Natural killer cell (primary cell): ENCODE data around the gene NDUFS1. TPM values are rescaled to one million over a fixed set of nuclear protein-coding genes. Genes with fewer than 3 reads are reported as not detected.

Experiments used
- ATAC-seq, 3 donors: fragments of 150-1000 bp in 2 of 3; fragments of 200-7000 bp in 1 of 3; cut with Tn5 transposase; 1 replicate in 1 of 3; 2 replicates in 2 of 3; pipeline ENCODE4 v1.10.0; 2021; ENCODE audit warnings: mild to moderate bottlenecking in 2 of 3, moderate library complexity in 2 of 3
- DNase-seq, 2 donors: peaks; one replicate each; pipeline versions ENCODE4 v3.0.0 to v3.0.0-alpha.2; 2013 to 2021; ENCODE audit warnings: mixed read lengths in 1 of 2
- H3K27ac ChIP-seq: one replicate; pipeline ENCODE4 v1.5.1; 2013; ENCODE audit warnings: mild to moderate bottlenecking, low read length
- H3K27me3 ChIP-seq: one replicate; pipeline ENCODE4 v1.6.1; 2013; ENCODE audit warnings: low read length; ENCODE audit not compliant: control insufficient read depth, insufficient read depth
- H3K36me3 ChIP-seq: one replicate; pipeline ENCODE4 v1.6.1; 2013; ENCODE audit warnings: low read length; ENCODE audit not compliant: control insufficient read depth, insufficient read depth
- H3K4me1 ChIP-seq: one replicate; pipeline ENCODE4 v1.6.1; 2013; ENCODE audit warnings: low read length; ENCODE audit not compliant: control insufficient read depth, insufficient read depth
- H3K4me3 ChIP-seq: one replicate; pipeline ENCODE4 v1.5.1; 2013; ENCODE audit warnings: low read length
- H3K9me3 ChIP-seq: one replicate; pipeline ENCODE4 v1.6.1; 2013; ENCODE audit warnings: low read length; ENCODE audit not compliant: control insufficient read depth, insufficient read depth
- H3K27ac Mint-ChIP-seq, 2 donors: one replicate each; pipeline ENCODE4 v1.8.0; 2022; ENCODE audit warnings: mild to moderate bottlenecking in 2 of 2, mixed read lengths in 2 of 2, moderate library complexity in 1 of 2
- H3K27me3 Mint-ChIP-seq, 2 donors: one replicate each; pipeline ENCODE4 v1.8.0; 2022; ENCODE audit warnings: low read depth in 2 of 2, mixed read lengths in 2 of 2
- H3K36me3 Mint-ChIP-seq: one replicate; pipeline ENCODE4 v1.8.0; 2022; ENCODE audit warnings: mixed read lengths
- H3K4me1 Mint-ChIP-seq, 2 donors: one replicate each; pipeline ENCODE4 v1.8.0; 2022; ENCODE audit warnings: mixed read lengths in 2 of 2
- H3K4me3 Mint-ChIP-seq: one replicate; pipeline ENCODE4 v1.8.0; 2022; ENCODE audit warnings: mild to moderate bottlenecking, moderate library complexity, mixed read lengths
- H3K9me3 Mint-ChIP-seq, 2 donors: one replicate each; pipeline ENCODE4 v1.8.0; 2022; ENCODE audit warnings: mixed read lengths in 2 of 2
- WGBS: methylation state at CpG from one replicate; pipeline ENCODE4 v1.1.7; 2013; ENCODE audit warnings: missing lambda C conversion rate; ENCODE audit not compliant: insufficient coverage; 5-methylcytosine and 5-hydroxymethylcytosine counted together
- intact Hi-C: fragments of 100-400 bp; cut with micrococcal nuclease; formaldehyde crosslinking; loops from one replicate; pipeline ENCODE4 v1.14.2; 2022
- total RNA-seq, 4 donors: library from RNA; stranded (reverse); fragments of 120-200 nt in 1 of 4; gene quantifications; one replicate each; pipeline versions ENCODE4 v1.2.3 to v1.2.4, GENCODE V29; 2013 to 2022
- TF ChIP-seq, protein P1 (sequence below): fragments of 200-600 bp; IDR thresholded peaks from one replicate; pipeline ENCODE4 v1.8.0; 2022; ENCODE audit warnings: antibody characterized with exemption

Gene NDUFS1
- total RNA-seq, 3 donors from 2014 or later (not counting 1 experiment from before 2014, with no cell fraction given) = 44.0 to 47.8 (median 45.9) TPM

DNA sequence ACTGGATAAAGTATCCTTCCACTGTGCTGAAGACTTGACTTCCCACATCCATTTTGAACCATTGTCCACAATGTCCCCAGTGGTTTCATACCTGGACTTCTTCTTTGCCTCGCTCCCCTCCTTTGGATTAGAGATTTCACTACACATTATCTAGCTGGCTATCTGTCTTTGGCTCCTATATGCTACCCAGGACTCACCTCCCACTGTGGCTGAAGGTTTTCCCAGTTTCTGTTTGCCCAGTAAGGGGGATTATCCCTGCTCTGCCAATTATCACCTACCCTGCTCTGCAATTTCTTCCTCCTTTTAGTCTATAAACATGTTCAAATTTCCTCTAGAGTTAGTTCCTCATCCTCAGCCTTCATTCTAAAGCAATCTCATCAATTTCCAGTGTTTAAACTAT, 9.1 kb downstream of the NDUFS1 start:
- no peak overlapping the region for H3K27ac ChIP-seq
- 94% methylated on average over 1 of the region's 1 CpG for WGBS
- intact Hi-C loops = no loop called here
- no peak overlapping the region for H3K27ac Mint-ChIP-seq
- DNase-seq (no peak), ATAC-seq (no peak)
- H3K4me1 ChIP-seq = no peaks in the 10 kb centered on the region
- peaks cover 64% of the 10 kb centered on the region for H3K36me3 ChIP-seq
- H3K9me3 ChIP-seq = no peaks in the 10 kb centered on the region
- TF ChIP-seq, protein P1, sequence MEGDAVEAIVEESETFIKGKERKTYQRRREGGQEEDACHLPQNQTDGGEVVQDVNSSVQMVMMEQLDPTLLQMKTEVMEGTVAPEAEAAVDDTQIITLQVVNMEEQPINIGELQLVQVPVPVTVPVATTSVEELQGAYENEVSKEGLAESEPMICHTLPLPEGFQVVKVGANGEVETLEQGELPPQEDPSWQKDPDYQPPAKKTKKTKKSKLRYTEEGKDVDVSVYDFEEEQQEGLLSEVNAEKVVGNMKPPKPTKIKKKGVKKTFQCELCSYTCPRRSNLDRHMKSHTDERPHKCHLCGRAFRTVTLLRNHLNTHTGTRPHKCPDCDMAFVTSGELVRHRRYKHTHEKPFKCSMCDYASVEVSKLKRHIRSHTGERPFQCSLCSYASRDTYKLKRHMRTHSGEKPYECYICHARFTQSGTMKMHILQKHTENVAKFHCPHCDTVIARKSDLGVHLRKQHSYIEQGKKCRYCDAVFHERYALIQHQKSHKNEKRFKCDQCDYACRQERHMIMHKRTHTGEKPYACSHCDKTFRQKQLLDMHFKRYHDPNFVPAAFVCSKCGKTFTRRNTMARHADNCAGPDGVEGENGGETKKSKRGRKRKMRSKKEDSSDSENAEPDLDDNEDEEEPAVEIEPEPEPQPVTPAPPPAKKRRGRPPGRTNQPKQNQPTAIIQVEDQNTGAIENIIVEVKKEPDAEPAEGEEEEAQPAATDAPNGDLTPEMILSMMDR = no peak
- H3K4me3 Mint-ChIP-seq = no peak overlapping the region
- peaks cover 14 to 15% of the 10 kb centered on the region in 2 donors for H3K4me1 Mint-ChIP-seq
- no peaks in the 10 kb centered on the region for H3K27me3 ChIP-seq
- no peaks in the 10 kb centered on the region for H3K9me3 Mint-ChIP-seq
- no peaks in the 10 kb centered on the region for H3K27me3 Mint-ChIP-seq
- no peak overlapping the region for H3K4me3 ChIP-seq
- H3K36me3 Mint-ChIP-seq = peaks cover 37% of the 10 kb centered on the region

DNA sequence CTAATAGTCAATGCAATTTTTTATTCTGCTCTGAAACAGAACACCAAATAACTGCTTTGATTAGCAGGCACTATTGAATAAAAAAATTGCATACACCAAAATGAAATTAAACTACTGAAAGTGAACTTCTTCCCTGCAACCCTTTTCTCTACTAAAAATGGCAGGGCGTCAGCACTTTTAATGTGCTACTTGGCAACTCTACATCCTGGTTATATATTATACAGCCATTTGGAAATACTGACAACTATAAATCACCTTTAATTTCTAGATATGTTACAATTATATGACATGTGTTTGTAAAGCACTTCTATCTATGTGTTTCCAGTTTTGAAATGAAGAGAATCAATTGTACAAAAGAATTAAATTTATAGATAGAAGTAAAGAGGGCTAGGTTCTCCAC, 9.9 kb downstream of the NDUFS1 start:
- Mint-ChIP-seq H3K9me3 (no peaks in the 10 kb centered on the region), H3K27me3 (no peaks in the 10 kb centered on the region), H3K4me3 (no peak overlapping the region), H3K4me1 (peaks cover 14% of the 10 kb centered on the region in 2 donors), H3K27ac (no peak overlapping the region), H3K36me3 (peaks cover 37% of the 10 kb centered on the region)
- intact Hi-C loops = no loop called here
- H3K27ac ChIP-seq = no peak overlapping the region
- H3K4me1 ChIP-seq = no peaks in the 10 kb centered on the region
- H3K9me3 ChIP-seq = no peaks in the 10 kb centered on the region
- no peaks in the 10 kb centered on the region for H3K27me3 ChIP-seq
- H3K4me3 ChIP-seq = no peak overlapping the region
- WGBS = 86% methylated on average over 1 of the region's 1 CpG
- peaks cover 71% of the 10 kb centered on the region for H3K36me3 ChIP-seq
- DNase-seq (no peak), ATAC-seq (no peak)
- TF ChIP-seq, protein P1 = no peak

GRCh38 chr2:206145665-206146064, 13.6 kb downstream of the NDUFS1 start:
- H3K27ac ChIP-seq = no peak overlapping the region
- no peak overlapping the region for H3K27ac Mint-ChIP-seq

GRCh38 chr2:206144383-206144782, 14.9 kb downstream of the NDUFS1 start:
- 100% methylated on average over 1 of the region's 2 CpGs for WGBS
- TF ChIP-seq, protein P1 = no peak
- peaks cover 86% of the 10 kb centered on the region for H3K36me3 ChIP-seq
- H3K4me1 Mint-ChIP-seq = no peaks in the 10 kb centered on the region
- no peaks in the 10 kb centered on the region for H3K9me3 ChIP-seq
- H3K27ac Mint-ChIP-seq = no peak overlapping the region
- H3K27me3 Mint-ChIP-seq = no peaks in the 10 kb centered on the region
- H3K27ac ChIP-seq = no peak overlapping the region
- peaks cover 24% of the 10 kb centered on the region for H3K36me3 Mint-ChIP-seq
- H3K4me1 ChIP-seq = no peaks in the 10 kb centered on the region
- ATAC-seq (no peak), DNase-seq (no peak)
- no peaks in the 10 kb centered on the region for H3K27me3 ChIP-seq
- no peak overlapping the region for H3K4me3 Mint-ChIP-seq
- intact Hi-C loops = no loop called here
- H3K9me3 Mint-ChIP-seq = no peaks in the 10 kb centered on the region
- no peak overlapping the region for H3K4me3 ChIP-seq

More at GRCh38 chr2:206145665-206146064, 13.6 kb downstream of the NDUFS1 start:
- DNase-seq (no peak), ATAC-seq (no peak)
- WGBS = 88% methylated on average over 5 of the region's 5 CpGs
- intact Hi-C loops = no loop called here
- Histone ChIP-seq H3K36me3 (peaks cover 86% of the 10 kb centered on the region), H3K4me1 (no peaks in the 10 kb centered on the region), H3K9me3 (no peaks in the 10 kb centered on the region), H3K4me3 (no peak overlapping the region), H3K27me3 (no peaks in the 10 kb centered on the region)
- Mint-ChIP-seq H3K4me1 (peaks cover 0 to 3% of the 10 kb centered on the region in 2 donors), H3K27me3 (no peaks in the 10 kb centered on the region), H3K4me3 (no peak overlapping the region), H3K9me3 (no peaks in the 10 kb centered on the region), H3K36me3 (peaks cover 36% of the 10 kb centered on the region)
- TF ChIP-seq, protein P1 = no peak
